OCI-LY7 (cell line): ENCODE data around the gene MIOX.

Source experiments
- CTCF ChIP-seq: fragments of 200-600 bp; sonication (generic); conservative IDR thresholded peaks from 2 replicates; pipeline ENCODE4 v1.5.1; 2014; ENCODE audit warnings: mild to moderate bottlenecking, antibody characterized with exemption, low read length, moderate library complexity, mixed read lengths
- EZH2phosphoT487 ChIP-seq: fragments of 200-600 bp; sonication (generic); IDR thresholded peaks from 2 replicates; pipeline ENCODE4 v1.6.1; 2018; ENCODE audit warnings: low read depth, borderline replicate concordance, mild to moderate bottlenecking, mixed run types, antibody characterized with exemption, low read length, moderate library complexity, mixed read lengths

DNA sequence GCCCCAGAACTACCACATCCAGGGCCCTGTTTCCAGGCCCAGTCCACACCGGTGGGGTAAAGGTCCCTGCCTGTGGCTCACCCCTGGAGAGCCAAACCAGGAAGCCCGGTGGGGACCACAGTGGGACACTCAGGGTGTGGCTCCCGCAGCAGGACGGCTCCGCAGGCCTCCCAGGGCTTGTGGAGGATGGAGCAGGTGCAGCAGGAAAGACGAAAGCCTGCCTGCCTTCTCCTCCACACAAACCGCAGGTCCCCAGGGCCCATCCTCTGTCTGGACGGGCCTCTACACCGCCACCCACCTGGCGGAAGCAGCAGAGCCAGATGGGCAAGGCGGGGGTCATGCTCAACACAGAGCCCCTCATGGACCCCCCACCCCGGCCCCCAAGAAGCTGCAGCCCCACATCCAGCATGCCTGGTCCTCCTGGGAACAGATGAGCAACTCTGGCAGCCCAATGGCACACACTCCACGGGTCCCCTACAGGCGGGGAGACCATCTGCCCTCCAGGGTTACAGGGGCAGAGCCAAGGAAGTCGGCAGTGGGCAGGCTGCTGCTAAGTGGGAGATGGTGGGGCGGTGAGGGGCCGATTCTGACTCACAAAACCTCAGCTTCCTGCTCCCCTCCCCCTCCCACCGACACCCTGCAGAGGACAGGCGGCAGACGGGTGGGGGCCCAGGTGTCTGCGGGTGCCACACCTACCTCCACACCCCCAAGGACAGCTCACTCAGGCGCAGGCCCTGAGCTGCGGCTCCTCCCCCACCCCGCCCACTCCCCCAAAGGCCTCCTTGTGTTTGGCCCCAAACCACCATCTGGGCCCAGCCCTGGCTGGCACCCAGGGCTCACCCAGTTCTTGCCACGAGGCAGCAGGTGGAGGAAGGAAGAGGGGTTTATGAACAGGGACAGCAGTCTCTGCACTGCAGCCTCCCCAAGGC, 17.0 kb upstream of the MIOX start:
- TF ChIP-seq CTCF, result 0 out of 2 replicates have a peak, but pooled peaks have one; percentile 21
- no peak for TF ChIP-seq EZH2phosphoT487
